ENCODE measurements around the gene ESPN.

- no peak for TF ChIP-seq CTCF (IDR thresholded peaks at IDR 0.05)
- TF ChIP-seq POLR2A (IDR thresholded peaks at IDR 0.05) = no peak
- no peak for TF ChIP-seq EP300 (IDR thresholded peaks at IDR 0.05; ENCODE audit: low read depth)
These were observed 76.8 kb downstream of the ESPN start for GRCh38 chr1:6501279-6501813.

Measured in transverse colon (tissue), 3 donors.